ENCODE data around the gene SBNO2.

DNA sequence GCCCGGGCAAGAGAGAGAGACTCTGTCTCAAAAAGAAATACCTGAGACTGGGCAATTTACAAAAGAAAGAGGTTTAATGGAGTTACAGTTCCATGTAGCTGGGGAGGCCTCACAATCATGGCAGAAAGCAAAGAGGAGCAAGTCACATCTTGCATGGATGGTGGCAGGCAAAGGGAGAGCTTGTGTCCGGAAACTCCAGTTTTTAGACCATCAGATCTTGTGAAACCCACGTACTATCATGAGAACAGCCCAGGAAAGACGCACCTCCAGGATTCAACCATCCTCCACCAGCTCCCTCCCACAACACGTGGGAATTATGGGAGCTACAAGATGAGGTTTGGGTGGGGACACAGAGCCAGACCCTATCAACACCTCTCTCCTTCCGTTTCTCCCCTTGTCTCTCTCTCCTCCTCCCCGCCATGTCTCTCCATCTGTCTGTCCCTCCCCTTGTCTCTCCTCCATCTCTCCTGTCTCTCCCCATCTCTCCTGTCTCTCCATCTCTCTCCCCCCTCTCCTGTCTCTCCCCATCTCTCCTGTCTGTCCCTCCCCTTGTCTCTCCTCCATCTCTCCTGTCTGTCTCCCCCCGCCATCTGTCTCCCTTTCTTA lies 88.9 kb downstream of the SBNO2 start:
- TF ChIP-seq, protein P1, sequence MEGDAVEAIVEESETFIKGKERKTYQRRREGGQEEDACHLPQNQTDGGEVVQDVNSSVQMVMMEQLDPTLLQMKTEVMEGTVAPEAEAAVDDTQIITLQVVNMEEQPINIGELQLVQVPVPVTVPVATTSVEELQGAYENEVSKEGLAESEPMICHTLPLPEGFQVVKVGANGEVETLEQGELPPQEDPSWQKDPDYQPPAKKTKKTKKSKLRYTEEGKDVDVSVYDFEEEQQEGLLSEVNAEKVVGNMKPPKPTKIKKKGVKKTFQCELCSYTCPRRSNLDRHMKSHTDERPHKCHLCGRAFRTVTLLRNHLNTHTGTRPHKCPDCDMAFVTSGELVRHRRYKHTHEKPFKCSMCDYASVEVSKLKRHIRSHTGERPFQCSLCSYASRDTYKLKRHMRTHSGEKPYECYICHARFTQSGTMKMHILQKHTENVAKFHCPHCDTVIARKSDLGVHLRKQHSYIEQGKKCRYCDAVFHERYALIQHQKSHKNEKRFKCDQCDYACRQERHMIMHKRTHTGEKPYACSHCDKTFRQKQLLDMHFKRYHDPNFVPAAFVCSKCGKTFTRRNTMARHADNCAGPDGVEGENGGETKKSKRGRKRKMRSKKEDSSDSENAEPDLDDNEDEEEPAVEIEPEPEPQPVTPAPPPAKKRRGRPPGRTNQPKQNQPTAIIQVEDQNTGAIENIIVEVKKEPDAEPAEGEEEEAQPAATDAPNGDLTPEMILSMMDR (IDR thresholded peaks at IDR 0.05): no peak
- TF ChIP-seq EP300 (IDR thresholded peaks at IDR 0.05): no peak
- no peak for TF ChIP-seq POLR2A (IDR thresholded peaks at IDR 0.05)
- no peak for TF ChIP-seq POLR2AphosphoS5 (IDR thresholded peaks at IDR 0.05)
